Parathyroid adenoma (tissue), 2 donors: ENCODE measurements around the gene ZNF318.

Experiments used
- H2AFZ ChIP-seq: fragments of 300-600 bp; sonication (generic); one replicate; pipeline ENCODE4 v1.7.0; 2017; ENCODE audit warnings: antibody characterized with exemption, mild to moderate bottlenecking
- H3K27ac ChIP-seq: fragments of 300-600 bp; sonication (generic); one replicate; pipeline ENCODE4 v1.7.0; 2017
- H3K27me3 ChIP-seq: fragments of 300-600 bp; sonication (generic); one replicate; pipeline ENCODE4 v1.7.0; 2017; ENCODE audit warnings: low read length; ENCODE audit not compliant: control insufficient read depth, insufficient read depth
- H3K36me3 ChIP-seq: fragments of 300-600 bp; sonication (generic); one replicate; pipeline ENCODE4 v1.7.0; 2017; ENCODE audit warnings: low read length; ENCODE audit not compliant: control insufficient read depth, insufficient read depth
- H3K4me1 ChIP-seq: fragments of 300-600 bp; sonication (generic); one replicate; pipeline ENCODE4 v1.7.0; 2017; ENCODE audit warnings: control low read depth
- H3K4me2 ChIP-seq: fragments of 300-600 bp; sonication (generic); one replicate; pipeline ENCODE4 v1.7.0; 2017; ENCODE audit warnings: low read length
- H3K4me3 ChIP-seq: fragments of 300-600 bp; sonication (generic); one replicate; pipeline ENCODE4 v1.7.0; 2017; ENCODE audit warnings: low read depth, low read length
- H3K79me2 ChIP-seq: fragments of 300-600 bp; sonication (generic); one replicate; pipeline ENCODE4 v1.7.0; 2017; ENCODE audit warnings: control low read depth
- H3K9ac ChIP-seq: fragments of 300-600 bp; sonication (generic); one replicate; pipeline ENCODE4 v1.7.0; 2017; ENCODE audit warnings: mild to moderate bottlenecking
- H3K9me3 ChIP-seq: fragments of 300-600 bp; sonication (generic); one replicate; pipeline ENCODE4 v1.7.0; 2017; ENCODE audit warnings: low read length; ENCODE audit not compliant: control insufficient read depth
- CTCF ChIP-seq: fragments of 300-600 bp; sonication (generic); IDR thresholded peaks from one replicate; pipeline ENCODE4 v1.7.0; 2017; ENCODE audit warnings: antibody characterized with exemption, mild to moderate bottlenecking
- donor health status: primary hyperparathyroidism.

ZNF318 gene

DNA sequence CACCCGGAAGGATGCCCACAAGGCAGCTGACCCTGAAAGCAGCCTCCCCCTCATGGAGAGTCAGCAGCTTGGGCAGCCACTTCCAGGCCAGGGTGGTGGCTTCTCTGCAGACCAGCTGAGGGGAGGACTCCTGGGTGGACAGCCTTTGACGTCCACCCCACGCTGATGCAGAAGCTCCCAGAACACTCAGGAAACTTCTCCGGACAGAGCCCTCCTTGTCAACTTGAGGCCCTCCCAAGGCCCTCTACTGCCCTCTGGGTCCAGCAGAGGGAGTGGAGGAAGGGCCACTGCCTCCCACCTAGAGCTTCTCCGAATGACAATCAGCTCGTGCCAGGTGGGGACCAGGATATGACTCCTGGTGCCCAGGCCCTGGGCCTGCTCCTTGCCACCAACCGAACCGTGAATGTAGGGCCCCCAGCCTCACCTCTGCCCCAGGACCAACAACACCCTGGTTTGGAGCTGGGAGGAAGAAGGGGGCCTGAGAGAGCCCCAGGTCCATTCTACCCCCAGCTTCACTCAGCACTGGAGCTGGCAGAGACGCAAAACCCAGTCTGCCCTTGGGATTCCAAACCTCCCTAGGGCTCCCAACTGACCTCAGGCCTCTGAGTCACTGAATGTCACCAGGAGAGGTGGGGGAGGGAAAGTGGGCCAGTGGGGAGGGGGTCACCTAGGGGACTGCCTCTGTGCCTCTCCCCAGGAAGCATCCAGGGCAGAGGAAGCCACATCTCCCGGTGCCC lies 82.3 kb downstream of the ZNF318 start:
- Histone ChIP-seq H3K9ac (no peak overlapping the region), H3K79me2 (no peaks in the 10 kb centered on the region), H3K4me3 (no peak overlapping the region), H3K36me3 (no peaks in the 10 kb centered on the region), H3K27ac (no peak overlapping the region), H3K27me3 (no peaks in the 10 kb centered on the region), H3K4me1 (no peaks in the 10 kb centered on the region), H3K4me2 (no peak overlapping the region), H2AFZ (no peak overlapping the region), H3K9me3 (no peaks in the 10 kb centered on the region)
- TF ChIP-seq CTCF: no peak

- TF ChIP-seq CTCF: no peak
- no peak overlapping the region for H3K27ac ChIP-seq
- no peak overlapping the region for H3K9ac ChIP-seq
Observed at GRCh38 chr6:43286456-43286979, 82.9 kb downstream of the ZNF318 start.

More at GRCh38 chr6:43286456-43286979, 82.9 kb downstream of the ZNF318 start:
- Histone ChIP-seq H3K4me1 (no peaks in the 10 kb centered on the region), H3K9me3 (no peaks in the 10 kb centered on the region), H3K4me2 (no peak overlapping the region), H2AFZ (no peak overlapping the region), H3K4me3 (no peak overlapping the region), H3K79me2 (no peaks in the 10 kb centered on the region), H3K27me3 (no peaks in the 10 kb centered on the region), H3K36me3 (no peaks in the 10 kb centered on the region)
